Bronchial epithelial cell (primary cell): ENCODE measurements around the gene OSBPL1A. TPM values are rescaled to one million over a fixed set of nuclear protein-coding genes. Genes with fewer than 3 reads are reported as not detected.

ENCODE experiments used
- DNase-seq: peaks from one replicate; pipeline ENCODE4 v3.0.0-alpha.2; 2010; ENCODE audit warnings: low read depth
- FAIRE-seq: peaks from 2 replicates; lab custom pipeline; 2011; peaks lifted over from hg19 to GRCh38; lab: Jason Lieb, UNC
- H3K27me3 ChIP-seq: 2 replicates; pipeline ENCODE4 v1.5.1; 2011; ENCODE audit warnings: low read length; ENCODE audit not compliant: control insufficient read depth, insufficient read depth
- H3K36me3 ChIP-seq: 2 replicates; pipeline ENCODE4 v1.5.1; 2011; ENCODE audit warnings: low read length; ENCODE audit not compliant: control insufficient read depth, insufficient read depth
- H3K4me3 ChIP-seq: 2 replicates; pipeline ENCODE4 v1.5.1; 2011; ENCODE audit warnings: mild to moderate bottlenecking, low read depth, low read length, control low read depth
- CTCF ChIP-seq: IDR thresholded peaks from 2 replicates; pipeline ENCODE4 v1.5.1; 2011; ENCODE audit warnings: mild to moderate bottlenecking, moderate library complexity, low read length, control low read depth, inconsistent platforms; ENCODE audit not compliant: insufficient read depth, severe bottlenecking
- total RNA-seq: library from RNA; depleted of rRNA; stranded (reverse); fragments of >200 nt; gene quantifications from 2 replicates; pipeline ENCODE4 v1.2.1, GENCODE V29; 2014

The OSBPL1A gene
- total RNA-seq, 1 donor from 2014 or later = 22.6 TPM

- DNase-seq (no peak), FAIRE-seq (no peak)
- Histone ChIP-seq H3K27me3 (no peaks in the 10 kb centered on the region), H3K36me3 (no peaks in the 10 kb centered on the region), H3K4me3 (no peak overlapping the region)
- TF ChIP-seq CTCF = no peak
These were observed 207.8 kb downstream of the OSBPL1A start for GRCh38 chr18:24189664-24190346.

GRCh38 chr18:24189007-24189528 is 208.6 kb downstream of the OSBPL1A start:
- H3K27me3 ChIP-seq = no peaks in the 10 kb centered on the region
- H3K4me3 ChIP-seq = no peak overlapping the region
- no peak for TF ChIP-seq CTCF
- FAIRE-seq = no peak
- no peak for DNase-seq
- H3K36me3 ChIP-seq = no peaks in the 10 kb centered on the region

GRCh38 chr18:24188120-24188519 is 209.5 kb downstream of the OSBPL1A start:
- H3K27me3 ChIP-seq = no peaks in the 10 kb centered on the region
- FAIRE-seq (no peak), DNase-seq (no peak)
- TF ChIP-seq CTCF = no peak
- H3K36me3 ChIP-seq = no peaks in the 10 kb centered on the region
- no peak overlapping the region for H3K4me3 ChIP-seq

GRCh38 chr18:24187689-24188088 is 209.9 kb downstream of the OSBPL1A start:
- Histone ChIP-seq H3K27me3 (no peaks in the 10 kb centered on the region), H3K36me3 (no peaks in the 10 kb centered on the region), H3K4me3 (no peak overlapping the region)
- TF ChIP-seq CTCF = no peak
- no peak for FAIRE-seq
- DNase-seq = no peak

GRCh38 chr18:24187049-24187448 is 210.6 kb downstream of the OSBPL1A start:
- Histone ChIP-seq H3K4me3 (no peak overlapping the region), H3K27me3 (no peaks in the 10 kb centered on the region), H3K36me3 (no peaks in the 10 kb centered on the region)
- DNase-seq = no peak
- no peak for TF ChIP-seq CTCF
- no peak for FAIRE-seq
